ENCODE data around the gene CPEB3. TPM values are rescaled to one million over a fixed set of nuclear protein-coding genes. Genes with fewer than 3 reads are reported as not detected.

Gene CPEB3
- total RNA-seq, 3 donors from 2014 or later = 7.4 to 11.0 (median 8.2) TPM

GRCh38 chr10:92112462-92112861 lies 178.4 kb downstream of the CPEB3 start:
- ATAC-seq (no peak), DNase-seq (no peak)
- no peaks in the 10 kb centered on the region for H3K36me3 ChIP-seq (ENCODE audit: low read depth)
- intact Hi-C loops (cut with DNase I, micrococcal nuclease) = no loop called here
- no peak overlapping the region for H3K4me3 ChIP-seq
- H3K9me3 ChIP-seq = no peaks in the 10 kb centered on the region
- peaks cover 6% of the 10 kb centered on the region for H3K4me1 ChIP-seq (ENCODE audit: low read depth)
- TF ChIP-seq CTCF (IDR thresholded peaks at IDR 0.05) = no peak

GRCh38 chr10:92111336-92111939 lies 179.4 kb downstream of the CPEB3 start:
- ATAC-seq (no peak), DNase-seq (no peak)
- TF ChIP-seq CTCF (IDR thresholded peaks at IDR 0.05) = no peak
- no peaks in the 10 kb centered on the region for H3K36me3 ChIP-seq (ENCODE audit: low read depth)
- no peak overlapping the region for H3K4me3 ChIP-seq
- H3K4me1 ChIP-seq (ENCODE audit: low read depth) = peaks cover 6% of the 10 kb centered on the region
- intact Hi-C loops (cut with DNase I, micrococcal nuclease) = no loop called here
- no peaks in the 10 kb centered on the region for H3K9me3 ChIP-seq

- no peaks in the 10 kb centered on the region for H3K36me3 ChIP-seq (ENCODE audit: low read depth)
- DNase-seq (no peak), ATAC-seq (no peak)
- no peak overlapping the region for H3K4me3 ChIP-seq
- no peaks in the 10 kb centered on the region for H3K9me3 ChIP-seq
- intact Hi-C loops (cut with DNase I, micrococcal nuclease) = no loop called here
- no peak for TF ChIP-seq CTCF (IDR thresholded peaks at IDR 0.05)
- peaks cover 6% of the 10 kb centered on the region for H3K4me1 ChIP-seq (ENCODE audit: low read depth)
These were observed 180.7 kb downstream of the CPEB3 start for GRCh38 chr10:92110039-92110794.

GRCh38 chr10:92108747-92109146 lies 182.1 kb downstream of the CPEB3 start:
- no peak overlapping the region for H3K4me3 ChIP-seq
- DNase-seq = no peak
- no peaks in the 10 kb centered on the region for H3K9me3 ChIP-seq
- no peak for ATAC-seq
- intact Hi-C loops (cut with DNase I, micrococcal nuclease) = no loop called here
- H3K4me1 ChIP-seq (ENCODE audit: low read depth) = no peaks in the 10 kb centered on the region
- no peak for TF ChIP-seq CTCF (IDR thresholded peaks at IDR 0.05)
- H3K36me3 ChIP-seq (ENCODE audit: low read depth) = no peaks in the 10 kb centered on the region

GRCh38 chr10:92108120-92108519 lies 182.8 kb downstream of the CPEB3 start:
- intact Hi-C loops (cut with DNase I, micrococcal nuclease) = no loop called here
- DNase-seq (no peak), ATAC-seq (no peak)
- H3K4me1 ChIP-seq (ENCODE audit: low read depth) = no peaks in the 10 kb centered on the region
- no peak overlapping the region for H3K4me3 ChIP-seq
- no peaks in the 10 kb centered on the region for H3K36me3 ChIP-seq (ENCODE audit: low read depth)
- H3K9me3 ChIP-seq = no peaks in the 10 kb centered on the region
- TF ChIP-seq CTCF (IDR thresholded peaks at IDR 0.05) = no peak

Data from mucosa of descending colon (tissue), 3 donors.